Aorta (tissue), 5 donors: ENCODE results near the gene HEG1. TPM values are rescaled to one million over a fixed set of nuclear protein-coding genes. Genes with fewer than 3 reads are reported as not detected.

Experiments used
- ATAC-seq: fragments of 200-7000 bp; cut with Tn5 transposase; one replicate; pipeline ENCODE4 v1.9.1; 2022; ENCODE audit warnings: moderate library complexity; ENCODE audit not compliant: low FRiP score
- DNase-seq, 2 donors: peaks; one replicate each; pipeline ENCODE4 v3.0.0-alpha.2; 2020
- H3K27ac ChIP-seq, 2 donors: one replicate each; pipeline ENCODE4 v1.5.1; 2013; ENCODE audit warnings: low read length in 2 of 2, mild to moderate bottlenecking in 2 of 2, moderate library complexity in 2 of 2, control low read depth in 1 of 2, inconsistent platforms in 1 of 2, low read depth in 1 of 2
- H3K27me3 ChIP-seq, 2 donors: one replicate each; pipeline ENCODE4 v1.6.1; 2013; ENCODE audit warnings: control low read depth in 1 of 2, low read length in 1 of 2, mild to moderate bottlenecking in 1 of 2, moderate library complexity in 1 of 2; ENCODE audit not compliant: insufficient read depth in 2 of 2, control insufficient read depth in 1 of 2
- H3K36me3 ChIP-seq, 2 donors: one replicate each; pipeline ENCODE4 v1.6.1; 2013; ENCODE audit warnings: control low read depth in 1 of 2, low read length in 1 of 2, mild to moderate bottlenecking in 1 of 2; ENCODE audit not compliant: insufficient read depth in 2 of 2, control insufficient read depth in 1 of 2
- H3K4me1 ChIP-seq, 2 donors: one replicate each; pipeline ENCODE4 v1.6.1; 2013; ENCODE audit warnings: low read length in 2 of 2, control low read depth in 1 of 2, mild to moderate bottlenecking in 1 of 2, moderate library complexity in 1 of 2; ENCODE audit not compliant: insufficient read depth in 2 of 2, control insufficient read depth in 1 of 2
- H3K4me3 ChIP-seq, 2 donors: one replicate each; pipeline ENCODE4 v1.5.1; 2013; ENCODE audit warnings: low read length in 2 of 2, control low read depth in 1 of 2, mild to moderate bottlenecking in 1 of 2
- H3K9me3 ChIP-seq: one replicate; pipeline ENCODE4 v1.6.1; 2013; ENCODE audit warnings: mild to moderate bottlenecking, low read length; ENCODE audit not compliant: control insufficient read depth
- WGBS, 2 donors: extraction: QIAGEN DNeasy Blood & Tissue Kit; methylation state at CpG; one replicate each; pipeline ENCODE4 v1.1.7; 2013; 5-methylcytosine and 5-hydroxymethylcytosine counted together
- intact Hi-C, 2 donors: fragments of 100-400 bp; cut with DNase I; formaldehyde crosslinking; loops; one replicate each; pipeline versions ENCODE4 v1.14.2 to v1.15.0; 2022
- polyA plus RNA-seq, 2 donors: library from polyadenylated mRNA; stranded (reverse); fragments of 200-250 nt; gene quantifications; one replicate each; pipeline ENCODE4 v1.2.3, GENCODE V29; 2013
- total RNA-seq, 2 donors: library from RNA; stranded (reverse); fragmentation: NEBNext Ultra II Directional; extraction: Animal tissue kit (Norgen Biotek cat#: 25700); gene quantifications; one replicate each; pipeline ENCODE4 v1.2.1, GENCODE V29; 2021
- donor health status: healthy with polysubstance abuse.
- donor health status: Bipolar disorder and iron deficiency.
- donor health status: DM: no; HTN: no; CAD: no.
- donor health status: DM: no; HTN: no; CAD: no.
- donor health status: DM: yes; HTN: yes; CAD: no.

Gene HEG1
- total and polyA plus RNA-seq, 4 donors: 4.9 to 204 (median 55.7) TPM

DNA sequence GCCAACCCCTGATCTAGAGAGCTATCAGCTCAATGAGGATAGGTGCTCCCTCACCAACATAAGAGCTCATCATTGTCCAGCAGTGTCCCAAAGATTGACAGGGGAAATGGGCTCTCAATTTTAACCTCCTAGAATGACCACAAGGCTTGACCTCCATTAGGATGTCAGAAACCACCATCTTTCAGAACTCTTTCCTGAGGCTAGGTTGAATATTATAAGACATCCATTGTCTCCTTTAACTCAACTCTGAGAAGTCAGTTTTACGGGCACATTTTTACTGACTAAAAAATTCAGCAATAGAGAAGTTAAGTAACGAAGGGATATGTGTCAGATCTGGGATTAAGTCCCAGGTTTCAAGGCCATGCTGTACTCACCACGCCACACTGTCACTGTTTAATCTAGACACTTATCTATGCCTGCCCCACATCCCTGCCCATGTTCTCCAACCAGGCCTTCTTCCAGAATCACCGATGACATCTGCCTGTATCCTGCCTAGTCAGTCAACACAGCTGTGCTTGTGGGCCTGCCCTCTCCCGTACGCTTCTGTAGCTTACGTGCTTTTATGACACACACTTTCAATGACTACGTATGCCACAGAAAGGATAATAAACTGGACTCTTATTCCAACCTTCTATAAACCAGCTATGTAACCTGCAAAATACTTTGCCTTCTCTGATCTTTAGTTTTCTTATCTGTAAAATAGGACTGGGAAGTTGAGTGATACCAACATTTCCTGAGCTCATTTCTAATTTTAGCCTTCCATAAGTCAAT, 104.1 kb downstream of the HEG1 start:
- DNase-seq (no peak), ATAC-seq (no peak)
- WGBS, 2 donors: 87 to 90% methylated on average over 8 of the region's 8 CpGs

DNA sequence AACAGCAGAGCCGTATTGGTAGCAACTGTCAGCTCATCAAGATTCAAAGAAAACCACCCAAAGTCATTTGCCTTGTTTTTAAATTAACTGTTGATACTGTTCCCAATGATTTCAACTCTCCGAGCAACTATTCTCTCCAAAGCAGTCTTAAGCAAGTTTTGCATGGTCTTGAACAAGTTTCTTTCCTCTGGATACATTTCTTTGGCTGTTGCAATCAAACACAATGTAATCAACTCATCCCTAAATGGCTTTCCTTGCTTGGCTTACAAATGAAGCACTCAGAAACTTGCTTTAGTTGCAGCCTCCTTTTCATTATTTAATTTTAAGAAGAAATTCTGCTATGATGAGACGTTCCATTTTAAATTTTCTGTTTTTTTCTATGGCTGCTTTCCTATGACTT, 105.8 kb downstream of the HEG1 start:
- no peak overlapping the region for H3K27ac ChIP-seq
- no peak for DNase-seq
- no peak for ATAC-seq
- H3K4me3 ChIP-seq: no peak overlapping the region
- intact Hi-C loops: no loop called here
- H3K4me1 ChIP-seq: no peaks in the 10 kb centered on the region
- no peaks in the 10 kb centered on the region for H3K27me3 ChIP-seq
- no peaks in the 10 kb centered on the region for H3K36me3 ChIP-seq
- 61 to 63% methylated on average over 3 of the region's 3 CpGs for WGBS, 2 donors
- no peaks in the 10 kb centered on the region for H3K9me3 ChIP-seq

More for the DNA sequence above, 104.1 kb downstream of the HEG1 start:
- H3K9me3 ChIP-seq: no peaks in the 10 kb centered on the region
- no peak overlapping the region for H3K27ac ChIP-seq
- intact Hi-C loops: no loop called here
- no peaks in the 10 kb centered on the region for H3K36me3 ChIP-seq
- no peaks in the 10 kb centered on the region for H3K27me3 ChIP-seq
- H3K4me3 ChIP-seq: no peak overlapping the region
- no peaks in the 10 kb centered on the region for H3K4me1 ChIP-seq

DNA sequence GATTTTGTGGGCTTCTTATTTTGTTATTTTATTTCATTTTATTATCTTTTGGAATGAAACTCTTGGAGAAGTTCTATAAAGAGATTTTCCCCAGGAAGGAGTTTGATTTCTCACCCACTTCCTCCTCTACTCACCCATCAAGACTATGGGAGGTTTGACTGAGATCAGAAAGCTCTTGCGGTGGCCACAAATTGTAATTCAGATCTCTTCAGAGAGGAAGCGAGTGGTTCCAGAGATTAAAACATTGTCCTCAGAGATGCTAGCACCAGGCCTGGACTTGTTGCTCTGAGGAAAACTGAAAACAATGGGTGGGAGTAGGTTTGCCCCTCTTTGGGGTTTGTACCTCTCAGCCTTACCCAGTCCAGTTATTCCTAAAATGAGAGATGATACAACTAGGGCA, 113.2 kb downstream of the HEG1 start:
- H3K27me3 ChIP-seq: no peaks in the 10 kb centered on the region
- no peak for DNase-seq
- no peak overlapping the region for H3K27ac ChIP-seq
- no peaks in the 10 kb centered on the region for H3K36me3 ChIP-seq
- no peaks in the 10 kb centered on the region for H3K4me1 ChIP-seq
- ATAC-seq: no peak
- H3K4me3 ChIP-seq: no peak overlapping the region
- 93 to 98% methylated on average over 2 of the region's 2 CpGs for WGBS, 2 donors
- intact Hi-C loops: no loop called here
- no peaks in the 10 kb centered on the region for H3K9me3 ChIP-seq

DNA sequence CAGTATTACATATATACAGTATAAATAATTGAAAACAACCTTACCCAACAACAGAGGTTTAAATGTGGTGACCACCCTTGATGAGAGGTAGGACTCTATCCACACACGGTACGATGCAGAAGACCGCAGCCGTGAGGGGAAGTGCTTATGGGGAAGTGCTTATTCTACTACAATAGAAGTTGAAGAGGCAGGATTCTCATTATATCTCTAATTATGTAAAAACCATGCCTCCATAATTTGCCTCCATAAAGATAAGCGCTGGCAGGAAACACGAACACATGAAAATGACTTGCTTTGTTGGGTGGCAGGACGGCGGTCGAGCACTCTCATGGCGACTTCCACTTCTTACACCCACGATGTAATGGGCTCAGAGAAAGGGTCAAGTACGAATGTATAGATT, 114.0 kb downstream of the HEG1 start:
- Histone ChIP-seq H3K9me3 (no peaks in the 10 kb centered on the region), H3K4me3 (no peak overlapping the region), H3K27ac (no peak overlapping the region), H3K4me1 (no peaks in the 10 kb centered on the region), H3K36me3 (no peaks in the 10 kb centered on the region), H3K27me3 (no peaks in the 10 kb centered on the region)
- 89 to 91% methylated on average over 12 of the region's 12 CpGs for WGBS, 2 donors
- intact Hi-C loops: no loop called here
- ATAC-seq: no peak
- no peak for DNase-seq

DNA sequence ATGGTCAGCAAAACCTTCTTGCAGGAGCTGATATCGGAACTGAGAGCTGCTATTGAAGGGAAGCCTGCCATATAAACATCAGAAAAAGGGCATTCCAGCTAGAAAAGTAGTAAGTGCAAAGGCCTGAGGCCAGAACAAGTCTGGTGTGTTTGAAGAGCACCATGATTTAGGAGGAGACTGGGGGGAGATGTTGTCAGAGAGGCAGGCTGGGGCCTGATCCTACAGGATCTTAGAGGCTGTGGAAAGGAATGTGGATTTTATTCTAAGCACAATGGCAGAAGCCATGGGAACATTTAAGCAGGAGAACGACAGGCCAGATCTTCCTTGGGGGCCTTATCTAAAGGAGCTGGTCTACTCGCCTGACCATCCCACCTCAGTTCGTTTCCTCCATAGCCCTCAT, 116.1 kb downstream of the HEG1 start:
- Histone ChIP-seq H3K4me1 (no peaks in the 10 kb centered on the region), H3K9me3 (no peaks in the 10 kb centered on the region), H3K4me3 (no peak overlapping the region), H3K27me3 (no peaks in the 10 kb centered on the region), H3K36me3 (no peaks in the 10 kb centered on the region), H3K27ac (no peak overlapping the region)
- DNase-seq: no peak
- ATAC-seq: no peak
- 73 to 91% methylated on average over 4 of the region's 4 CpGs for WGBS, 2 donors
- intact Hi-C loops: loop anchor here in 1 of 2 donors (10.0 kb wide), 1 partner anchor 495 kb away; no protein-coding TSS in a partner anchor

DNA sequence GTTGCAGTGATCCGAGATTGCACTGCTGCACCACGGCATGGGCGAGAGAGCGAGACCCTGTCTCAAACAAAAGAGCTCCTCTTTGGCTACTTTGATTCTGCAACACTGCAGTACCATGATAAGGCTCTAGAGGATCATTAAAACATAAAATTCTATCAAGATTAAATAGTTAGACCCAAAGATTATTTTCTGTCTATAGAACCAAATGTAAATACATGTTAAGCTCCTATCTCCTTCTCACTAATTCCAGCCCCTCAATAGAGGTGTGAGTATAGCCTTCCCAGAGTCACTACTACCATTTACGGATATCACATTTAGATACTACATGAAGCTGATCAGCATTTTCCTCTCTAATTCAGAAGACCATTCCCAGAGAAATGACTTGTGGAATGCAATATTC, 116.9 kb downstream of the HEG1 start:
- no peaks in the 10 kb centered on the region for H3K36me3 ChIP-seq
- H3K4me3 ChIP-seq: no peak overlapping the region
- intact Hi-C loops: loop anchor here in 1 of 2 donors (10.0 kb wide), 1 partner anchor 496 kb away; no protein-coding TSS in a partner anchor
- no peaks in the 10 kb centered on the region for H3K27me3 ChIP-seq
- no peaks in the 10 kb centered on the region for H3K9me3 ChIP-seq
- no peak overlapping the region for H3K27ac ChIP-seq
- H3K4me1 ChIP-seq: no peaks in the 10 kb centered on the region
- ATAC-seq: no peak
- 94 to 95% methylated on average over 5 of the region's 5 CpGs for WGBS, 2 donors
- DNase-seq: no peak

DNA sequence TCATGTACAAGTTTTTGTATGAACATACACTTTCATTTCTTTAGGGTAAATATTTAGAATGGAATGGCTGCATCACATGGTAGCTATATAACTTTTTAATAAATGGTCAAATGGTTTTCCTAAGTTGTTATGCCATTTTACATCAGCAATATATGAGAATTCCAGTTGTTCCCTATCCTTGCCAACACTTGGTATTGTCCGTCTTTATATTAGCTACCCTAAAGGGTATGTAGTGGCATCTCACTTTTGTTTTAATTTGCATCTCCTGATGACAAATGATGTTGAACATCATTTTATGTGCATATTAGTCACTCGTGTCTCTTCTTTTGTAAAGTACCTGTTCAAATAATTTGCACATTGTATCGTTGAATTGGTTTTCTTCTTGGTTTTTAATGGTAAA, 118.7 kb downstream of the HEG1 start:
- H3K27ac ChIP-seq: no peak overlapping the region
- H3K27me3 ChIP-seq: no peaks in the 10 kb centered on the region
- H3K4me1 ChIP-seq: no peaks in the 10 kb centered on the region
- intact Hi-C loops: loop anchor here in 1 of 2 donors (10.0 kb wide), 1 partner anchor 498 kb away; no protein-coding TSS in a partner anchor
- no peaks in the 10 kb centered on the region for H3K36me3 ChIP-seq
- H3K9me3 ChIP-seq: no peaks in the 10 kb centered on the region
- H3K4me3 ChIP-seq: no peak overlapping the region
- WGBS, 2 donors: 95 to 96% methylated on average over 3 of the region's 3 CpGs
- ATAC-seq: no peak
- no peak for DNase-seq

DNA sequence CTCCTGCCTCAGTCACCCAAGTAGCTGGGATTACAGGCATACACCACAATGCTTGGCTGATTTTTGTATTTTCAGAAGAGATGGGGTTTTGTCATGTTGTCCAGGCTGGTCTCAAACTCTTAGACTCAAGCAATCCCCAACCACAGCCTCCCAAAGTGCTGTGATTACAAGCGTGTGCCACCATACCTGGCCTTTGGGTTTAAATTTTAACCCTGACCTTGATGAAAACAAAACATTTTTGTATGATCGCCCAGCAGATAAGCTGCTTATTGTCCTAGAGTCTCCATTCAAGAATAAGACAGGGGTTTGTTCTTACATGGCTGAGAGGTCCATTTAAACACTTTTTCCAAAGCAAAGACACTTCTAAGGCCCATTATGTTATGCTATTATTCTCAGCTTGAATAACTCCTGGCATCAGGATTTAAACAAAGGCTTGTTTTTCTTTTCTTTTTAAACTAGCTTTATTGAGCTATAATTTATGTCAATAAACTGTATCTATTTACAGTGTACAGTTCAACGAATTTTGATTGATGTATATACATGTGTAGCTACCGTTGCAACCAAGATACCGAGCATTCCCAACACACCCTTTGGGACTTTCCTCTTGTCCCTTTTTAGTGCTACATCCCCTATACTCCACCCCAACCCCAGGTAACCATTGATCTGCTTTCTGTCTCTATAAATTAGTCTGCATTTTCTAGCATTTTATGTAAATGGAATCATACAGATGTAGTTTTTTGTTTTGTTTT, 119.8 kb downstream of the HEG1 start:
- no peak for DNase-seq
- Histone ChIP-seq H3K4me1 (no peaks in the 10 kb centered on the region), H3K27me3 (no peaks in the 10 kb centered on the region), H3K4me3 (no peak overlapping the region), H3K36me3 (no peaks in the 10 kb centered on the region), H3K9me3 (no peaks in the 10 kb centered on the region), H3K27ac (no peak overlapping the region)
- 78 to 81% methylated on average over 5 of the region's 5 CpGs for WGBS, 2 donors
- no peak for ATAC-seq
- intact Hi-C loops: loop anchor here in 1 of 2 donors (10.0 kb wide), 1 partner anchor 499 kb away; no protein-coding TSS in a partner anchor
